PC-9 (cell line): ENCODE results near the gene SLC22A23. TPM values are rescaled to one million over a fixed set of nuclear protein-coding genes. Genes with fewer than 3 reads are reported as not detected.
A peak's percentile ranks its signal among the peaks of the same experiment; 100 is the strongest.

Experiments
- BruUV-seq: library from RNA; stranded (reverse); fragments of 400-500 nt; replicated peaks from 2 replicates; lab custom pipeline; 2021; lab: Mats Ljungman, UMichigan
- CTCF ChIA-PET: fragments of 300-600 bp; sonication (Branson Sonifier 250); formaldehyde crosslinking; loops from one replicate; lab custom pipeline; 2022; ENCODE audit warnings: antibody characterized with exemption; lab: Charles Lee
- POLR2A ChIA-PET: fragments of 300-600 bp; sonication (Branson Sonifier 250); formaldehyde crosslinking; loops from one replicate; lab custom pipeline; 2022; ENCODE audit warnings: antibody characterized with exemption; ENCODE audit not compliant: unreplicated experiment; lab: Charles Lee
- DNase-seq, 2 experiments: peaks; one replicate each; pipeline versions ENCODE4 v3.0.0 to v3.0.0-alpha.2; 2015 to 2022; ENCODE audit warnings: mixed read lengths in 1 of 2
- H2AFZ ChIP-seq: fragments of 200-600 bp; sonication (generic); 2 replicates; pipeline ENCODE4 v1.8.1; 2017; ENCODE audit warnings: antibody characterized with exemption
- H3F3A ChIP-seq: fragments of 200-600 bp; sonication (generic); 2 replicates; pipeline ENCODE4 v1.8.1; 2017; ENCODE audit warnings: antibody characterized with exemption, mild to moderate bottlenecking, low read depth; ENCODE audit not compliant: insufficient read depth
- H3K27ac ChIP-seq: fragments of 200-600 bp; sonication (generic); 2 replicates; pipeline ENCODE4 v1.6.1; 2016; ENCODE audit warnings: mixed run types
- H3K27me3 ChIP-seq: fragments of 200-600 bp; sonication (generic); 2 replicates; pipeline ENCODE4 v1.6.1; 2016; ENCODE audit warnings: low read depth, mixed run types; ENCODE audit not compliant: insufficient read depth
- H3K36me3 ChIP-seq: fragments of 200-600 bp; sonication (generic); 2 replicates; pipeline ENCODE4 v1.6.1; 2016; ENCODE audit warnings: low read depth, mixed run types
- H3K4me1 ChIP-seq: fragments of 200-600 bp; sonication (generic); replicated peaks from 2 replicates; pipeline ENCODE4 v1.6.1; 2016; ENCODE audit warnings: mixed run types; ENCODE audit not compliant: insufficient read depth
- H3K4me2 ChIP-seq: fragments of 200-600 bp; sonication (generic); 2 replicates; pipeline ENCODE4 v1.6.1; 2017; ENCODE audit warnings: mixed run types
- H3K4me3 ChIP-seq: fragments of 200-600 bp; sonication (generic); 2 replicates; pipeline ENCODE4 v1.6.1; 2016; ENCODE audit warnings: mixed run types
- H3K79me2 ChIP-seq: fragments of 200-600 bp; sonication (generic); 2 replicates; pipeline ENCODE4 v1.6.1; 2017; ENCODE audit warnings: low read depth, mixed run types
- H3K9me2 ChIP-seq: fragments of 200-600 bp; sonication (generic); 2 replicates; pipeline ENCODE4 v1.8.1; 2017; ENCODE audit warnings: mild to moderate bottlenecking; ENCODE audit not compliant: insufficient read depth
- H3K9me3 ChIP-seq: fragments of 200-600 bp; sonication (generic); 2 replicates; pipeline ENCODE4 v1.8.1; 2016; ENCODE audit warnings: low read depth; ENCODE audit not compliant: insufficient read depth
- H4K20me1 ChIP-seq: fragments of 200-600 bp; sonication (generic); 2 replicates; pipeline ENCODE4 v1.8.1; 2017; ENCODE audit not compliant: insufficient read depth
- EZH2 ChIP-seq: fragments of 200-600 bp; sonication (generic); IDR thresholded peaks from 2 replicates; pipeline ENCODE4 v1.8.0; 2017; ENCODE audit warnings: antibody characterized with exemption, low read depth
- intact Hi-C: fragments of 100-400 bp; cut with micrococcal nuclease; formaldehyde crosslinking; loops from one replicate; pipeline ENCODE4 v1.10.0; 2022; ENCODE audit not compliant: unreplicated experiment
- total RNA-seq: library from RNA; stranded (reverse); gene quantifications from 2 replicates; pipeline ENCODE4 v1.2.3, GENCODE V29; 2021
- TF ChIP-seq, protein P1 (sequence below): fragments of 200-600 bp; sonication (generic); conservative IDR thresholded peaks from 2 replicates; pipeline ENCODE4 v1.6.1; 2017; ENCODE audit warnings: mixed run types, antibody characterized with exemption, mild to moderate bottlenecking, moderate library complexity

Gene SLC22A23
- total RNA-seq, 1 experiment from 2014 or later = 13.5 TPM

DNA sequence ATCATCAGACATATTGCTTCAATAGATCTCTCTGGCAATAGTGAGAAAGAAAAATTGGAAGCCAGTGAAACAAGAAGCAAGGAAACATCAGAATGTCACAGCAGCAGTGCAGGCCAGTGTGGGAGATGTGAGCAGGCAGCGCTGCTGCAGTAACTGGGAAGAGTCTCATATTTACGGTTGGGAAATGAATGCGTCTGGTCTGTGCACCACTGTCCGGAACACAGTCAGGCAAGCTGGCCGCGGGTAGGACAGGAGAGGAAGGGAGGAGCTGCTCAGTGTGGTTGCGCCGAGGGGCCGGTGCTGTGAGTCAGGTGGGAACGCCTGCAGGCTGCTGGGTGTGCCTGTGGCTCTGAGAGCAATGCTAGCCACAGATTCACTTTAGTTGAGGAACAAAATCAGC is 204.5 kb downstream of the SLC22A23 start:
- H3K27me3 ChIP-seq = no peaks in the 10 kb centered on the region
- peak overlapping the region; percentile 64 for H3K27ac ChIP-seq
- DNase-seq = peak; percentile 78 to 79
- BruUV-seq = no TSS peak
- H3K4me1 ChIP-seq = peaks cover 15% of the 10 kb centered on the region
- POLR2A ChIA-PET = interaction anchor here (0.5 to 2.0 kb wide), 3 partner anchors 95 to 771 kb away, joined by 3 to 8 read pairs (median 3); partner anchors contain the start of gene TUBB2A
- intact Hi-C loops = loop anchor here (2.0 to 5.0 kb wide), 2 partner anchors 134 to 255 kb away; partner anchors contain the start of genes BPHL and NQO2
- TF ChIP-seq, protein P1, sequence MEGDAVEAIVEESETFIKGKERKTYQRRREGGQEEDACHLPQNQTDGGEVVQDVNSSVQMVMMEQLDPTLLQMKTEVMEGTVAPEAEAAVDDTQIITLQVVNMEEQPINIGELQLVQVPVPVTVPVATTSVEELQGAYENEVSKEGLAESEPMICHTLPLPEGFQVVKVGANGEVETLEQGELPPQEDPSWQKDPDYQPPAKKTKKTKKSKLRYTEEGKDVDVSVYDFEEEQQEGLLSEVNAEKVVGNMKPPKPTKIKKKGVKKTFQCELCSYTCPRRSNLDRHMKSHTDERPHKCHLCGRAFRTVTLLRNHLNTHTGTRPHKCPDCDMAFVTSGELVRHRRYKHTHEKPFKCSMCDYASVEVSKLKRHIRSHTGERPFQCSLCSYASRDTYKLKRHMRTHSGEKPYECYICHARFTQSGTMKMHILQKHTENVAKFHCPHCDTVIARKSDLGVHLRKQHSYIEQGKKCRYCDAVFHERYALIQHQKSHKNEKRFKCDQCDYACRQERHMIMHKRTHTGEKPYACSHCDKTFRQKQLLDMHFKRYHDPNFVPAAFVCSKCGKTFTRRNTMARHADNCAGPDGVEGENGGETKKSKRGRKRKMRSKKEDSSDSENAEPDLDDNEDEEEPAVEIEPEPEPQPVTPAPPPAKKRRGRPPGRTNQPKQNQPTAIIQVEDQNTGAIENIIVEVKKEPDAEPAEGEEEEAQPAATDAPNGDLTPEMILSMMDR = no peak
- no peak for TF ChIP-seq EZH2
- H2AFZ ChIP-seq = no peak overlapping the region
- no peaks in the 10 kb centered on the region for H3K36me3 ChIP-seq
- no peaks in the 10 kb centered on the region for H3K79me2 ChIP-seq
- H3F3A ChIP-seq = peaks cover 16% of the 10 kb centered on the region; the same call in 1 of the 2 replicates
- peak overlapping the region; percentile 33; the same call in 1 of the 2 replicates for H3K4me3 ChIP-seq
- H4K20me1 ChIP-seq = no peaks in the 10 kb centered on the region
- no peaks in the 10 kb centered on the region for H3K9me3 ChIP-seq
- CTCF ChIA-PET = interaction anchor here (0.6 to 2.0 kb wide), 3 partner anchors 12 to 97 kb away, joined by 3 to 7 read pairs (median 3); no protein-coding TSS in a partner anchor
- H3K9me2 ChIP-seq = no peaks in the 10 kb centered on the region
- peak overlapping the region; percentile 75 for H3K4me2 ChIP-seq

DNA sequence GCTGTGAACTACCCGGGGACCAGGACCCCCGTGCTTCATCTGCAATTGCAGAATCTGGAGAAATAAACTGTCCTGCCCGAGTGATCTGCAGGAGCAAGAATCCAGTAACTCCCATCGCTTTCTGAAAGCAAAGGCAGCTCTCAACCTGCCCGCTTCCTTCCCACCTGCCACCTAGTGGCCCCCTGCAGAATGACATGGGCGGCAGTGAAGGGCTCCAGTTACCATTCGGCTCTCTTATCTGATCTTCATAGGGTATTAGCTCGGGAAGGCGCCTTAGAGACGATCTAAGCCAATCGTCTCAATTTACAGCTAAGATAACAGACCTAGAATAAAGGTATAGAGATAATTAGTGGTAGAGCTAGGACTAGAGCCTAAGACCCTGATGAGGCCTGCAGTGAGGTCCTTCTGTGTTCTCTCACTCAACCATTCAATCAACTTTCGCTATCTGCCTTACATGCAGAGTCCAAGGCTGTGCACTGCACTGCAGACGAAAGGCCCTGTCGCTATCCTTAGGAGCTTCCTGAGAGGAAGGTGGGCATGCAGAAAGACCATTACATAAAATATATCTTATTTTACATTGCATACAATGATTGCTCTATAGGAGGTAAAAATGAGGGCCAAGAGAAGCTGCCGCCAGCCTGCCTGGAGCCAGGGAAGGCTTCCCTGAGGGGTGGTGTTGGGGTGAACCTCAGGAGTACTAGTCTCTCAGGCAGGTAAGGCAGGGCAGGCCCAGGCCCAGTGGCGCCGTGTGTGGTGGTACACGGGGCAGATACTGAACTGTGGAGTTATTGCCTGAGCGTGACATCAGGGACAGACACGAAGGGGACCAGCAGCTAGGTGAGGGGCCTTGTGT is 205.2 kb downstream of the SLC22A23 start:
- Histone ChIP-seq H3K27ac (0 out of 2 replicates have a peak overlapping the region, but pooled peaks have one; percentile 40), H3K27me3 (no peaks in the 10 kb centered on the region), H2AFZ (no peak overlapping the region), H4K20me1 (no peaks in the 10 kb centered on the region), H3K9me2 (no peaks in the 10 kb centered on the region), H3F3A (peaks cover 16% of the 10 kb centered on the region; the same call in 1 of the 2 replicates), H3K36me3 (no peaks in the 10 kb centered on the region), H3K4me3 (peak overlapping the region; percentile 5; the same call in 1 of the 2 replicates), H3K4me2 (peak overlapping the region; percentile 75), H3K79me2 (no peaks in the 10 kb centered on the region), H3K9me3 (no peaks in the 10 kb centered on the region), H3K4me1 (peaks cover 15% of the 10 kb centered on the region)
- DNase-seq = peak; percentile 71 to 89
- no TSS peak for BruUV-seq
- POLR2A ChIA-PET = interaction anchor here (0.6 to 2.0 kb wide), 3 partner anchors 95 to 1752 kb away, joined by 3 to 8 read pairs (median 3); partner anchors contain the start of genes RPP40 and TUBB2A
- CTCF ChIA-PET = interaction anchor here (0.6 to 2.0 kb wide), 7 partner anchors 11 to 103 kb away, joined by 3 to 7 read pairs (median 3); partner anchors contain the start of gene TUBB2A
- TF ChIP-seq EZH2 = no peak
- TF ChIP-seq, protein P1 = peak; percentile 93
- intact Hi-C loops = loop anchor here (1.0 to 5.0 kb wide), 5 partner anchors 89 to 254 kb away; partner anchors contain the start of genes BPHL, NQO2 and TUBB2A

DNA sequence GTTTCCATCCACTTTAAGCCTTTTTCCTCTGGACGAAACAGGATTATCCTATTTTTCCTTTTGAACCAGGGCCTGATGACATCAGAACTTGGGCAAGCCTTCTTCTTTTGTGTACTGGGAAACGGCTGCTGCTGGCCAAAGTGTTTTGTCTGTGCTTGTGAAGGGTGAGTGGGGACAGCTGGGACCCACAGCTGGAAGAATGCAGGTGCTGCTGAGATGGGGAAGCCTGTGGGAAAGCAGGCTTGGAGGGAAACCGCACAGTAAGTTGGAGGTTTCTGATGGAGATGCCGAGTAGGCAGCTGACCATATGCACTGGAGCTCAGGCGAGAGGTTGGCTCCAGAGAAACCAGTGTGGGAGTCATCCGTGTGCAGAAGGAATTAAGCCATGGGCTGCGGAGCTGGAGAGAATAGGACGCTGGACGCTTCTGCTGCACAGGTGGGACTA is 206.6 kb downstream of the SLC22A23 start:
- Histone ChIP-seq H3K4me2 (no peak overlapping the region), H3K27ac (no peak overlapping the region), H3K27me3 (no peaks in the 10 kb centered on the region), H3F3A (peaks cover 16% of the 10 kb centered on the region; the same call in 1 of the 2 replicates), H3K36me3 (no peaks in the 10 kb centered on the region), H3K9me2 (no peaks in the 10 kb centered on the region), H3K79me2 (no peaks in the 10 kb centered on the region), H3K4me1 (peaks cover 15% of the 10 kb centered on the region), H3K4me3 (no peak overlapping the region), H2AFZ (no peak overlapping the region), H4K20me1 (no peaks in the 10 kb centered on the region), H3K9me3 (no peaks in the 10 kb centered on the region)
- no TSS peak for BruUV-seq
- TF ChIP-seq, protein P1 = no peak
- TF ChIP-seq EZH2 = no peak
- intact Hi-C loops = loop anchor here (2.0 to 5.0 kb wide), 3 partner anchors 87 to 253 kb away; partner anchors contain the start of gene NQO2
- DNase-seq = no peak
- POLR2A ChIA-PET = interaction anchor here (2.0 kb wide), 1 partner anchor 93 kb away, joined by 8 read pairs; the partner anchor contains the start of gene TUBB2A
- CTCF ChIA-PET = interaction anchor here (2.0 kb wide), 1 partner anchor 41 kb away, joined by 7 read pairs; no protein-coding TSS in a partner anchor
